ENCODE data around the gene C22orf15. TPM values are rescaled to one million over a fixed set of nuclear protein-coding genes. Genes with fewer than 3 reads are reported as not detected.
A peak's percentile ranks its signal among the peaks of the same experiment; 100 is the strongest.

The C22orf15 gene
- total and polyA plus RNA-seq, 9 of the 15 experiments (the other 6 are each of a cell fraction or from before 2014, with no cell fraction given), result 0.07 TPM; not detected in 8

GRCh38 chr22:23772649-23773473 lies 10.1 kb downstream of the C22orf15 start, which contains the start of gene MMP11 (continued):
- TF ChIP-seq ZNF592 (IDR thresholded peaks at IDR 0.05), result peak; percentile 30; the same call in 1 of the 2 replicates
- TF ChIP-seq MCM2 (IDR thresholded peaks at IDR 0.05; ENCODE audit: low read depth), result no peak

DNA sequence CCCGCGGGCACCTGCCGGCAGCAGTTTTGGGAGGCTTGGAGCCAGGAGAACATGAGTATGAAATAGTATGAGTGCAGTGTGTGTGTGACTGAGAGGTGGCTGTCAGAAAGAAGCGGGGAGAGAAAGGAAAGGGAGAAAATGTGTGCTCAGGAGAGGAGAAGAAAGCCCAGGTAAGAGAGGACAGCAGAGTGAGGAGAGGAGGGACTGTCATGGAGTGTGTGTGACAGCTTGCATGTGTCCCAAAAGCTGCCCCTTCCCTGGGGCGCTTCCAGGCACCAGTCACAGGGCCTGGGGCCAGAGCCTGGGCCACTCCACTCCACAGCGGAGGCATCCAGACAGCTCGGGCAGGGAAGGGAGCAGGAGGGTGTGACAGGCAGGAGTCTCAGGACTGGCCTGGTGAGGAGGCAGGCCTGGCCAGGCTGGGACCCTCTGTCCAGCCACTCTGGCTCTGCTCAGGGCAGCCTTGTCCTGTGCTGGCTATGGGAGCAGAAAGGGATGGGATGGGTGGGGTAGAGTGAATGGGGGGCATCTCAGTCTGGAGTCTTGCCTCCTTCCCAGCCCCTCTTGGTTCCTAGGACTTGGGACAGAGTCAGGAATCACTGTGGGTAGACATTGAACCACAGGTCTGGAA lies 10.8 kb downstream of the C22orf15 start:
- BruUV-seq (replicated peaks), result TSS peak; percentile 56
- ChIA-PET CTCF (ENCODE audit: low intra/inter-chr PET ratio) (interaction anchor here (0.6 kb wide), 1 partner anchor 74 kb away, joined by 5 read pairs; no protein-coding TSS in a partner anchor), POLR2A (interaction anchor here (2.3 kb wide), 1 partner anchor 14 kb away, joined by 6 read pairs; the partner anchor contains the start of gene SMARCB1)
- Histone ChIP-seq H3K36me3 (ENCODE audit: control insufficient read depth, insufficient read depth, low read length) (no peaks in the 10 kb centered on the region), H4K20me1 (replicated peaks; ENCODE audit: control insufficient read depth, insufficient read depth, low read length) (no peaks in the 10 kb centered on the region), H3K4me2 (ENCODE audit: insufficient read depth, low read length) (peak overlapping the region; percentile 75), H3K4me3 (no peak overlapping the region; the same call in 1 of the 2 replicates), H3K27ac (ENCODE audit: extremely low read depth, low read depth, low read length) (no peak overlapping the region), H2AFZ (ENCODE audit: low read depth, low read length) (peak overlapping the region; percentile 83; the same call in 1 of the 2 replicates), H3K79me2 (ENCODE audit: control insufficient read depth, insufficient read depth, low read length) (no peaks in the 10 kb centered on the region), H3K4me1 (replicated peaks in 1 of 2; ENCODE audit: control insufficient read depth in 2 of 2, insufficient read depth in 2 of 2, low read length in 2 of 2) (peaks cover 3 to 23% of the 10 kb centered on the region in 2 experiments; a peak in 3 of 5 replicates), H3K9me1 (ENCODE audit: control insufficient read depth, insufficient read depth, low read length) (no peaks in the 10 kb centered on the region), H3K9me3 (replicated peaks; ENCODE audit: control insufficient read depth, insufficient read depth, low read depth, low read length) (no peaks in the 10 kb centered on the region), H3K27me3 (ENCODE audit: control insufficient read depth in 2 of 2, insufficient read depth in 2 of 2, low read length in 2 of 2) (no peaks in the 10 kb centered on the region), H3K9ac (ENCODE audit: insufficient read depth in 1 of 2, low read depth in 2 of 2, low read length in 2 of 2) (peak overlapping the region; percentile 49 to 88; a peak in 3 of 4 replicates)
- ATAC-seq, result no peak
- intact Hi-C loops (cut with micrococcal nuclease), result no loop called here
- WGBS (ENCODE audit: insufficient coverage, low coverage, missing lambda C conversion rate), result 58% methylated on average over 4 of the region's 7 CpGs
- in situ Hi-C loops (cut with MboI), result no loop called here
- no peak for TF ChIP-seq ZNF197 (CRISPR knock-in tag; IDR thresholded peaks at IDR 0.05; ENCODE audit: low read depth)
- no peak for TF ChIP-seq ZNF589 (CRISPR knock-in tag; IDR thresholded peaks at IDR 0.05; ENCODE audit: low read depth)
- no peak for TF ChIP-seq ZNF766 (CRISPR knock-in tag; conservative IDR thresholded peaks at IDR 0.05)
- DNase-seq (ENCODE audit: extremely low read depth in 1 of 4, low spot score in 3 of 4), result no peak
- FAIRE-seq, result no peak
